Measurements from ENCODE around the gene ACO1.

Gene ACO1

DNA sequence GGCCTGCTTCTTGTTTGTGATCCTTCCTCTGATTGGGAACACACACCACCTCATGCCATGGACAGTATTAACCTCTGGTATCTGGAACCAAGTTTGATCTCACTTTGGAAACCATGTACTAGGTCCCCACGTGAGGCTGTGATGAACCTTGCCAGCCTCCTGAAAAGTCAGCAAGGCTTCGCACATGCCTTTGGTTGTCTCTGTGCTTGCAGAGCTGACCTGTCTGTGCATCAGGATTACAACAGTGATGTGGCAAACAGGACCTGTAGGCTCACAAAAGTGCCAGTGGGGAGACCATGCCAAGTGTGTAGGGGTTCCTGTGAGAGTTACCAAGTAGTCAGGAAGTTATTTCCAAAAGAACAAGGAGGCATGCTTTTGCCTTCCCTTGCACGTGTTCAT lies 1.4 kb downstream of the ACO1 start:
- Histone ChIP-seq H3K27ac (ENCODE audit: low read length, poor library complexity, severe bottlenecking) (no peak overlapping the region), H3K36me3 (ENCODE audit: control insufficient read depth in 1 of 2, insufficient read depth in 2 of 2, low read depth in 1 of 2, low read length in 2 of 2) (peaks cover 3 to 37% of the 10 kb centered on the region in 2 experiments), H3K14ac (ENCODE audit: low read length in 2 of 2) (no peak overlapping the region), H4K91ac (ENCODE audit: low read length) (no peak overlapping the region), H3K9me3 (ENCODE audit: control insufficient read depth, low read length) (no peaks in the 10 kb centered on the region), H3K9ac (ENCODE audit: low read length) (peak overlapping the region; percentile 94), H2BK5ac (ENCODE audit: low read depth, low read length, poor library complexity, severe bottlenecking) (no peak overlapping the region), H2BK120ac (ENCODE audit: low read depth, low read length) (no peak overlapping the region), H3K27me3 (ENCODE audit: control insufficient read depth in 1 of 2, insufficient read depth in 1 of 2, low read length in 2 of 2) (no peaks in the 10 kb centered on the region), H2AFZ (ENCODE audit: low read depth, low read length) (no peak overlapping the region), H3K4me2 (ENCODE audit: low read length, poor library complexity, severe bottlenecking) (peak overlapping the region; percentile 17), H2BK12ac (ENCODE audit: low read length in 2 of 2) (no peak overlapping the region), H2BK15ac (ENCODE audit: low read depth, poor library complexity, severe bottlenecking) (no peak overlapping the region), H3K79me1 (replicated peaks; ENCODE audit: low read length, poor library complexity, severe bottlenecking) (peaks cover 6% of the 10 kb centered on the region), H3K4ac (ENCODE audit: low read depth in 1 of 2, low read length in 2 of 2) (no peak overlapping the region), H3K23ac (ENCODE audit: low read length in 2 of 2) (no peak overlapping the region), H2AK5ac (ENCODE audit: low read length, severe bottlenecking) (no peak overlapping the region), H3K4me1 (ENCODE audit: control insufficient read depth, insufficient read depth, low read depth, low read length) (peaks cover 7% of the 10 kb centered on the region), H4K8ac (ENCODE audit: low read length) (peak overlapping the region; percentile 2), H3K4me3 (ENCODE audit: insufficient read depth in 1 of 2, low read depth in 1 of 2, low read length in 2 of 2) (peak overlapping the region in 1 of 2 experiments; percentile 93), H3K18ac (ENCODE audit: low read depth in 1 of 2, low read length in 2 of 2) (no peak overlapping the region)
- DNase-seq = no peak
- 88% methylated on average over 3 of the region's 3 CpGs for WGBS

DNA sequence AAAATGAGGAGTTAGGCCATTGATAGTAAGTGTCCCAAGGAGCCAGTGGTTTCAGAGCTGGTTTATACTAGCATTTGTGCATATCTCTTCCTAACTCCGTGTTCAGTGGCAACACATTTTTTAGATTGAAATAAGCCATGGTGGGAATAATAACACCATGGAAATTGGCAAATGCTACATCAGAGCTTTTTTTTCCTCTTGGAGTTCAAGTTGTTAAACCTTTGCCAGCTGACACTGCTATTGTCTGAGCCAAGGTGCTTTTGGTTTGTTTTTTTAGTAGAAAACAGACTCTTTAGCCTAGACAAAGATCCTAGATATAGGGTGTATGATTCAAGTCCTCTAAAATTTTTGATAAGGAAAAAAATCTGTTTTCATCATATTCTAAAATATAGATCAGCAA lies 2.8 kb downstream of the ACO1 start:
- no peak overlapping the region for H3K14ac ChIP-seq (ENCODE audit: low read length in 2 of 2)
- H3K9me3 ChIP-seq (ENCODE audit: control insufficient read depth, low read length) = no peaks in the 10 kb centered on the region
- DNase-seq = no peak
- H3K79me1 ChIP-seq (replicated peaks; ENCODE audit: low read length, poor library complexity, severe bottlenecking) = peaks cover 6% of the 10 kb centered on the region
- H3K23ac ChIP-seq (ENCODE audit: low read length in 2 of 2) = no peak overlapping the region
- H3K4me3 ChIP-seq (ENCODE audit: insufficient read depth in 1 of 2, low read depth in 1 of 2, low read length in 2 of 2) = no peak overlapping the region
- no peak overlapping the region for H3K4ac ChIP-seq (ENCODE audit: low read depth in 1 of 2, low read length in 2 of 2)
- H2BK120ac ChIP-seq (ENCODE audit: low read depth, low read length) = no peak overlapping the region
- H2AFZ ChIP-seq (ENCODE audit: low read depth, low read length) = no peak overlapping the region
- no peak overlapping the region for H3K9ac ChIP-seq (ENCODE audit: low read length)
- WGBS = 87% methylated on average over 1 of the region's 1 CpG
- H2AK5ac ChIP-seq (ENCODE audit: low read length, severe bottlenecking) = no peak overlapping the region
- peaks cover 7% of the 10 kb centered on the region for H3K4me1 ChIP-seq (ENCODE audit: control insufficient read depth, insufficient read depth, low read depth, low read length)
- H3K36me3 ChIP-seq (ENCODE audit: control insufficient read depth in 1 of 2, insufficient read depth in 2 of 2, low read depth in 1 of 2, low read length in 2 of 2) = peaks cover 3 to 49% of the 10 kb centered on the region in 2 experiments
- no peak overlapping the region for H2BK15ac ChIP-seq (ENCODE audit: low read depth, poor library complexity, severe bottlenecking)
- no peak overlapping the region for H2BK5ac ChIP-seq (ENCODE audit: low read depth, low read length, poor library complexity, severe bottlenecking)
- H3K27ac ChIP-seq (ENCODE audit: low read length, poor library complexity, severe bottlenecking) = no peak overlapping the region
- no peak overlapping the region for H2BK12ac ChIP-seq (ENCODE audit: low read length in 2 of 2)
- H3K18ac ChIP-seq (ENCODE audit: low read depth in 1 of 2, low read length in 2 of 2) = no peak overlapping the region
- H3K27me3 ChIP-seq (ENCODE audit: control insufficient read depth in 1 of 2, insufficient read depth in 1 of 2, low read length in 2 of 2) = no peaks in the 10 kb centered on the region
- H3K4me2 ChIP-seq (ENCODE audit: low read length, poor library complexity, severe bottlenecking) = no peak overlapping the region
- H4K8ac ChIP-seq (ENCODE audit: low read length) = no peak overlapping the region
- no peak overlapping the region for H4K91ac ChIP-seq (ENCODE audit: low read length)

DNA sequence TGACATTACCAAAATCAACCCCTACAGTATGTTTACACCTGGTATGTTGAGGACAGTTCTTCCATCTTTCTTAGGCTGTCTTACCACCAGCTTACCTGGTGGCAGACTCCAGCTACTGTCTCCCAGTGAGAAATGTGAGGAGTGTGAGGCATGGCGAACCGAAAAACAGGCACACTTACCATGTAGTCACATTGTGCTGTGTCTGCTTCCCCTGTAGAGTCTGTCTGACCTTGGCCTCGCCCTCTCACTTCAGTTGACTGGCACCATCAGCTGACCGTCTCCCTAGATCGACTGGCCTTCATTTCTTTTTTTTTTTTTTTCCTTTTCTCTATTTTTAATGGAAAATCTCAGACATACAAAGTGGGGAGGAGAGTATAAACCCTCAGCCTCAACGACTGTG lies 4.9 kb downstream of the ACO1 start:
- H2BK12ac ChIP-seq (ENCODE audit: low read length in 2 of 2) = no peak overlapping the region
- H3K27ac ChIP-seq (ENCODE audit: low read length, poor library complexity, severe bottlenecking) = no peak overlapping the region
- peaks cover 9% of the 10 kb centered on the region for H3K4me1 ChIP-seq (ENCODE audit: control insufficient read depth, insufficient read depth, low read depth, low read length)
- H3K27me3 ChIP-seq (ENCODE audit: control insufficient read depth in 1 of 2, insufficient read depth in 1 of 2, low read length in 2 of 2) = no peaks in the 10 kb centered on the region
- H3K36me3 ChIP-seq (ENCODE audit: control insufficient read depth in 1 of 2, insufficient read depth in 2 of 2, low read depth in 1 of 2, low read length in 2 of 2) = peaks cover 3 to 56% of the 10 kb centered on the region in 2 experiments
- H4K8ac ChIP-seq (ENCODE audit: low read length) = peak overlapping the region; percentile 57
- no peak overlapping the region for H2BK120ac ChIP-seq (ENCODE audit: low read depth, low read length)
- H2AFZ ChIP-seq (ENCODE audit: low read depth, low read length) = no peak overlapping the region
- no peak overlapping the region for H2BK15ac ChIP-seq (ENCODE audit: low read depth, poor library complexity, severe bottlenecking)
- H3K4me2 ChIP-seq (ENCODE audit: low read length, poor library complexity, severe bottlenecking) = no peak overlapping the region
- H2BK5ac ChIP-seq (ENCODE audit: low read depth, low read length, poor library complexity, severe bottlenecking) = no peak overlapping the region
- H3K79me1 ChIP-seq (replicated peaks; ENCODE audit: low read length, poor library complexity, severe bottlenecking) = peaks cover 6% of the 10 kb centered on the region
- no peaks in the 10 kb centered on the region for H3K9me3 ChIP-seq (ENCODE audit: control insufficient read depth, low read length)
- WGBS = 100% methylated on average over 4 of the region's 6 CpGs
- no peak overlapping the region for H3K4me3 ChIP-seq (ENCODE audit: insufficient read depth in 1 of 2, low read depth in 1 of 2, low read length in 2 of 2)
- no peak overlapping the region for H3K9ac ChIP-seq (ENCODE audit: low read length)
- H3K4ac ChIP-seq (ENCODE audit: low read depth in 1 of 2, low read length in 2 of 2) = no peak overlapping the region
- H2AK5ac ChIP-seq (ENCODE audit: low read length, severe bottlenecking) = no peak overlapping the region
- H3K23ac ChIP-seq (ENCODE audit: low read length in 2 of 2) = no peak overlapping the region
- no peak for DNase-seq
- no peak overlapping the region for H4K91ac ChIP-seq (ENCODE audit: low read length)
- H3K14ac ChIP-seq (ENCODE audit: low read length in 2 of 2) = no peak overlapping the region
- no peak overlapping the region for H3K18ac ChIP-seq (ENCODE audit: low read depth in 1 of 2, low read length in 2 of 2)

DNA sequence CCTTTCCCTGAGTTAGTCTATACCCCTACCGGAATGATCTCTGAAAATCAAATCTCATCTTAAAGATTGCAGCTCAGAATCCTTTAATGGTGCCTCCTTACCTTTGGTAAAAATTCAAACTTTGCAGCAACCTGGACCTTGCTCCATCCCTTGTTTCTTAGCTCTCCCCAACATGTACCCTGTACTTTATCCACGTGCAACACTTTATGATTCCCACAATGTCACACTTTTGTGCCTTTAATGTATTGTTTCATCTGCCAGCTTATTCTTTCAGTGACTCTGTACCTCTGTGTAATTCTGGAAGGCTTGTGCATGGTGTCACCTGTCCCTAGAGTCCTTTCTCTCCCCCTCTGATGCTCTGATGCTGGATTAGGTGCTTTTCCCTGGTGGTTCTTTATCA lies 9.5 kb downstream of the ACO1 start:
- Histone ChIP-seq H3K9me3 (ENCODE audit: control insufficient read depth, low read length) (no peaks in the 10 kb centered on the region), H4K91ac (ENCODE audit: low read length) (no peak overlapping the region), H2BK5ac (ENCODE audit: low read depth, low read length, poor library complexity, severe bottlenecking) (no peak overlapping the region), H2BK12ac (ENCODE audit: low read length in 2 of 2) (no peak overlapping the region), H2BK120ac (ENCODE audit: low read depth, low read length) (no peak overlapping the region), H3K4me1 (ENCODE audit: control insufficient read depth, insufficient read depth, low read depth, low read length) (peaks cover 16% of the 10 kb centered on the region), H3K4me3 (ENCODE audit: insufficient read depth in 1 of 2, low read depth in 1 of 2, low read length in 2 of 2) (no peak overlapping the region), H3K27ac (ENCODE audit: low read length, poor library complexity, severe bottlenecking) (peak overlapping the region; percentile 12), H3K27me3 (ENCODE audit: control insufficient read depth in 1 of 2, insufficient read depth in 1 of 2, low read length in 2 of 2) (no peaks in the 10 kb centered on the region), H3K9ac (ENCODE audit: low read length) (no peak overlapping the region), H3K79me1 (replicated peaks; ENCODE audit: low read length, poor library complexity, severe bottlenecking) (peaks cover 4% of the 10 kb centered on the region), H3K14ac (ENCODE audit: low read length in 2 of 2) (no peak overlapping the region), H3K36me3 (ENCODE audit: control insufficient read depth in 1 of 2, insufficient read depth in 2 of 2, low read depth in 1 of 2, low read length in 2 of 2) (peaks cover 3 to 34% of the 10 kb centered on the region in 2 experiments), H3K4ac (ENCODE audit: low read depth in 1 of 2, low read length in 2 of 2) (no peak overlapping the region), H4K8ac (ENCODE audit: low read length) (no peak overlapping the region), H2BK15ac (ENCODE audit: low read depth, poor library complexity, severe bottlenecking) (no peak overlapping the region), H3K4me2 (ENCODE audit: low read length, poor library complexity, severe bottlenecking) (no peak overlapping the region), H2AK5ac (ENCODE audit: low read length, severe bottlenecking) (no peak overlapping the region), H3K23ac (ENCODE audit: low read length in 2 of 2) (no peak overlapping the region), H2AFZ (ENCODE audit: low read depth, low read length) (no peak overlapping the region), H3K18ac (ENCODE audit: low read depth in 1 of 2, low read length in 2 of 2) (no peak overlapping the region)
- WGBS = over 99% methylated on average over 2 of the region's 2 CpGs
- no peak for DNase-seq
